Activated naive CD8-positive, alpha-beta T cell treated with anti-CD3 and anti-CD28 coated beads, Interleukin-2, amount 10 ng/mL, durations not matched to agents 7 days and 5 days (primary cell): ENCODE measurements around the gene SPP1. TPM values are rescaled to one million over a fixed set of nuclear protein-coding genes. Genes with fewer than 3 reads are reported as not detected.
"Not testable (repeated sequence)": the region's sequence is repeated elsewhere in the genome, so short reads cannot be mapped to it uniquely, and the experiment has no call there.

Experiments
- ATAC-seq: fragments of 150-1000 bp; cut with Tn5 transposase; one replicate; pipeline ENCODE4 v1.10.0; 2021; ENCODE audit warnings: low read depth, moderate library complexity
- POLR2A ChIA-PET: fragments of 350-600 bp; sonication (Branson Sonifier 250); formaldehyde crosslinking; loops from one replicate; lab custom pipeline; 2021; ENCODE audit warnings: antibody characterized with exemption; lab: Charles Lee
- DNase-seq: peaks from one replicate; pipeline ENCODE4 v3.0.0; 2021
- H3K27ac Mint-ChIP-seq: one replicate; pipeline ENCODE4 v1.8.0; 2022; ENCODE audit warnings: mild to moderate bottlenecking, mixed read lengths
- H3K27me3 Mint-ChIP-seq: one replicate; pipeline ENCODE4 v1.8.0; 2022; ENCODE audit warnings: mild to moderate bottlenecking, moderate library complexity, mixed read lengths
- H3K36me3 Mint-ChIP-seq: one replicate; pipeline ENCODE4 v1.8.0; 2021; ENCODE audit warnings: mild to moderate bottlenecking, mixed read lengths
- H3K4me1 Mint-ChIP-seq: one replicate; pipeline ENCODE4 v1.8.0; 2021; ENCODE audit warnings: mixed read lengths
- H3K4me3 Mint-ChIP-seq: one replicate; pipeline ENCODE4 v1.8.0; 2022; ENCODE audit warnings: mild to moderate bottlenecking, moderate library complexity, mixed read lengths
- H3K9me3 Mint-ChIP-seq: one replicate; pipeline ENCODE4 v1.8.0; 2021; ENCODE audit warnings: mixed read lengths
- total RNA-seq, 2 experiments: library from RNA; stranded (reverse); gene quantifications; one replicate each; pipeline ENCODE4 v1.2.3, GENCODE V29; 2021

Gene SPP1
- 10 to 100 TPM; 19.4 to 24.0 TPM for total RNA-seq

- H3K27me3 Mint-ChIP-seq: peaks cover 64% of the 10 kb centered on the region
- peak; percentile 69 for ATAC-seq
- no peaks in the 10 kb centered on the region for H3K36me3 Mint-ChIP-seq
- no peak for DNase-seq
- peaks cover 4% of the 10 kb centered on the region for H3K4me1 Mint-ChIP-seq
- H3K27ac Mint-ChIP-seq: no peak within 1 kb of the TSS
- POLR2A ChIA-PET: no interaction called here
- H3K9me3 Mint-ChIP-seq: no peaks in the 10 kb centered on the region
- H3K4me3 Mint-ChIP-seq: peak within 1 kb of the TSS; percentile 15
These were observed at the start of gene SPP1 for GRCh38 chr4:87975466-87975865. TSS of gene SPP1 (plus strand) at chr4:87975714. CDS start at chr4:87976896, 1,182 bp downstream.

- no peak overlapping the region for H3K27ac Mint-ChIP-seq
- H3K9me3 Mint-ChIP-seq: no peaks in the 10 kb centered on the region
- H3K27me3 Mint-ChIP-seq: peaks cover 7% of the 10 kb centered on the region
- POLR2A ChIA-PET: no interaction called here
- no peaks in the 10 kb centered on the region for H3K36me3 Mint-ChIP-seq
- DNase-seq (no peak), ATAC-seq (no peak)
- no peaks in the 10 kb centered on the region for H3K4me1 Mint-ChIP-seq
- no peak overlapping the region for H3K4me3 Mint-ChIP-seq
These were observed 48.9 kb upstream of the SPP1 start for GRCh38 chr4:87926554-87927098.

GRCh38 chr4:87930629-87931028, 44.9 kb upstream of the SPP1 start:
- no peak overlapping the region for H3K27ac Mint-ChIP-seq
- H3K4me1 Mint-ChIP-seq: no peaks in the 10 kb centered on the region
- no peaks in the 10 kb centered on the region for H3K36me3 Mint-ChIP-seq
- ATAC-seq (no peak), DNase-seq (no peak)
- H3K4me3 Mint-ChIP-seq: no peak overlapping the region
- H3K9me3 Mint-ChIP-seq: no peaks in the 10 kb centered on the region
- POLR2A ChIA-PET: no interaction called here
- peaks cover 20% of the 10 kb centered on the region for H3K27me3 Mint-ChIP-seq

GRCh38 chr4:87931932-87932331, 43.6 kb upstream of the SPP1 start:
- POLR2A ChIA-PET: no interaction called here
- ATAC-seq: no peak
- H3K36me3 Mint-ChIP-seq: no peaks in the 10 kb centered on the region
- H3K27me3 Mint-ChIP-seq: peaks cover 21% of the 10 kb centered on the region
- no peak for DNase-seq
- no peaks in the 10 kb centered on the region for H3K4me1 Mint-ChIP-seq
- no peak overlapping the region for H3K27ac Mint-ChIP-seq
- H3K9me3 Mint-ChIP-seq: no peaks in the 10 kb centered on the region
- no peak overlapping the region for H3K4me3 Mint-ChIP-seq

GRCh38 chr4:87932718-87933141, 42.8 kb upstream of the SPP1 start:
- H3K27me3 Mint-ChIP-seq: peaks cover 17% of the 10 kb centered on the region
- no peaks in the 10 kb centered on the region for H3K9me3 Mint-ChIP-seq
- no peak overlapping the region for H3K4me3 Mint-ChIP-seq
- no peaks in the 10 kb centered on the region for H3K36me3 Mint-ChIP-seq
- ATAC-seq (no peak), DNase-seq (no peak)
- POLR2A ChIA-PET: no interaction called here
- no peak overlapping the region for H3K27ac Mint-ChIP-seq
- H3K4me1 Mint-ChIP-seq: no peaks in the 10 kb centered on the region

GRCh38 chr4:87933337-87933736, 42.2 kb upstream of the SPP1 start:
- peaks cover 17% of the 10 kb centered on the region for H3K27me3 Mint-ChIP-seq
- H3K36me3 Mint-ChIP-seq: no peaks in the 10 kb centered on the region
- no peak overlapping the region for H3K4me3 Mint-ChIP-seq
- H3K4me1 Mint-ChIP-seq: no peaks in the 10 kb centered on the region
- DNase-seq (no peak), ATAC-seq (no peak)
- POLR2A ChIA-PET: no interaction called here
- no peak overlapping the region for H3K27ac Mint-ChIP-seq
- no peaks in the 10 kb centered on the region for H3K9me3 Mint-ChIP-seq

GRCh38 chr4:87934157-87934704, 41.3 kb upstream of the SPP1 start:
- no peaks in the 10 kb centered on the region for H3K9me3 Mint-ChIP-seq
- DNase-seq: no peak
- H3K4me1 Mint-ChIP-seq: no peaks in the 10 kb centered on the region
- POLR2A ChIA-PET: no interaction called here
- no peak overlapping the region for H3K4me3 Mint-ChIP-seq
- no peaks in the 10 kb centered on the region for H3K36me3 Mint-ChIP-seq
- H3K27ac Mint-ChIP-seq: no peak overlapping the region
- no peak for ATAC-seq
- peaks cover 17% of the 10 kb centered on the region for H3K27me3 Mint-ChIP-seq

- Mint-ChIP-seq H3K9me3 (no peaks in the 10 kb centered on the region), H3K4me1 (no peaks in the 10 kb centered on the region), H3K27ac (no peak overlapping the region), H3K27me3 (peaks cover 17% of the 10 kb centered on the region), H3K4me3 (no peak overlapping the region), H3K36me3 (no peaks in the 10 kb centered on the region)
- ATAC-seq: no peak
- DNase-seq: no peak
- POLR2A ChIA-PET: no interaction called here
These were observed 40.5 kb upstream of the SPP1 start for GRCh38 chr4:87934973-87935372.

- ATAC-seq, DNase-seq, POLR2A ChIA-PET, H3K4me1 Mint-ChIP-seq, H3K27ac Mint-ChIP-seq, H3K9me3 Mint-ChIP-seq, H3K36me3 Mint-ChIP-seq, H3K4me3 Mint-ChIP-seq: not testable (repeated sequence)
- H3K27me3 Mint-ChIP-seq: peaks cover 19% of the 10 kb centered on the region
These were observed 39.6 kb upstream of the SPP1 start for GRCh38 chr4:87935954-87936353.

GRCh38 chr4:87937523-87937922, 38.0 kb upstream of the SPP1 start:
- Mint-ChIP-seq H3K27ac (no peak overlapping the region), H3K9me3 (no peaks in the 10 kb centered on the region), H3K4me3 (no peak overlapping the region), H3K4me1 (no peaks in the 10 kb centered on the region), H3K36me3 (no peaks in the 10 kb centered on the region), H3K27me3 (peaks cover 15% of the 10 kb centered on the region)
- no peak for DNase-seq
- POLR2A ChIA-PET: no interaction called here
- no peak for ATAC-seq

GRCh38 chr4:87938746-87939145, 36.8 kb upstream of the SPP1 start:
- no peaks in the 10 kb centered on the region for H3K9me3 Mint-ChIP-seq
- H3K36me3 Mint-ChIP-seq: no peaks in the 10 kb centered on the region
- DNase-seq: no peak
- POLR2A ChIA-PET: no interaction called here
- H3K4me3 Mint-ChIP-seq: no peak overlapping the region
- H3K4me1 Mint-ChIP-seq: no peaks in the 10 kb centered on the region
- peaks cover 11% of the 10 kb centered on the region for H3K27me3 Mint-ChIP-seq
- no peak overlapping the region for H3K27ac Mint-ChIP-seq
- no peak for ATAC-seq

- H3K27ac Mint-ChIP-seq: no peak overlapping the region
- ATAC-seq: no peak
- H3K27me3 Mint-ChIP-seq: peaks cover 4% of the 10 kb centered on the region
- no peak overlapping the region for H3K4me3 Mint-ChIP-seq
- POLR2A ChIA-PET: no interaction called here
- no peaks in the 10 kb centered on the region for H3K9me3 Mint-ChIP-seq
- no peak for DNase-seq
- H3K36me3 Mint-ChIP-seq: no peaks in the 10 kb centered on the region
- no peaks in the 10 kb centered on the region for H3K4me1 Mint-ChIP-seq
These were observed 35.4 kb upstream of the SPP1 start for GRCh38 chr4:87939978-87940690.

- H3K36me3 Mint-ChIP-seq, ATAC-seq, H3K4me3 Mint-ChIP-seq, H3K27ac Mint-ChIP-seq, POLR2A ChIA-PET, DNase-seq, H3K9me3 Mint-ChIP-seq, H3K27me3 Mint-ChIP-seq, H3K4me1 Mint-ChIP-seq: not testable (repeated sequence)
These were observed 34.7 kb upstream of the SPP1 start for GRCh38 chr4:87940809-87941208.
